ENCODE data around the gene SNX10. TPM values are rescaled to one million over a fixed set of nuclear protein-coding genes. Genes with fewer than 3 reads are reported as not detected.
"Not testable (repeated sequence)": the region's sequence is repeated elsewhere in the genome, so short reads cannot be mapped to it uniquely, and the experiment has no call there.

SNX10 gene
- total RNA-seq, 1 donor from 2014 or later = 23.6 TPM

DNA sequence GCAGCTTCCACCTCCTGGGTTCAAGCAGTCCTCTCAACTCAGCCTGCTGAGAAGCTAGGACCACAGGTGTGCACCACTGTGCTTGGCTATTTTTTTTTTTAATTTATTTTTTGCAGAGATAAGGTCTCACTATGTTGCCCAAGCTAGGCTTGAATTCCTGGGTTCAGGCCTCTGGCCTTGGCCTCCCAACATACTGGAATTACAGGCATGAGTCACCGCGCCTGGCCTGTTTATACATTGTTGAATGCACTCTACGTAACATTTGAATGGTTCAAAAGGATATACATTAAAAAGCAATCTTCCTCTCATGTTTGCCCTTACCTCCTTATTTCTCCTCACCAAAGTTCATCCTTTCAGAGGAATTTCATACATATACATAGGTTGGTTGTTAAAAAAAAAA lies 7.2 kb upstream of the SNX10 start:
- Histone ChIP-seq H3K36me3 (ENCODE audit: control insufficient read depth, insufficient read depth, low read length) (no peaks in the 10 kb centered on the region), H3K4me3 (ENCODE audit: low read depth, low read length) (no peak overlapping the region), H3K27me3 (ENCODE audit: control insufficient read depth, insufficient read depth, low read length) (no peaks in the 10 kb centered on the region)
- no peak for DNase-seq (ENCODE audit: low read depth)
- TF ChIP-seq, protein P1, sequence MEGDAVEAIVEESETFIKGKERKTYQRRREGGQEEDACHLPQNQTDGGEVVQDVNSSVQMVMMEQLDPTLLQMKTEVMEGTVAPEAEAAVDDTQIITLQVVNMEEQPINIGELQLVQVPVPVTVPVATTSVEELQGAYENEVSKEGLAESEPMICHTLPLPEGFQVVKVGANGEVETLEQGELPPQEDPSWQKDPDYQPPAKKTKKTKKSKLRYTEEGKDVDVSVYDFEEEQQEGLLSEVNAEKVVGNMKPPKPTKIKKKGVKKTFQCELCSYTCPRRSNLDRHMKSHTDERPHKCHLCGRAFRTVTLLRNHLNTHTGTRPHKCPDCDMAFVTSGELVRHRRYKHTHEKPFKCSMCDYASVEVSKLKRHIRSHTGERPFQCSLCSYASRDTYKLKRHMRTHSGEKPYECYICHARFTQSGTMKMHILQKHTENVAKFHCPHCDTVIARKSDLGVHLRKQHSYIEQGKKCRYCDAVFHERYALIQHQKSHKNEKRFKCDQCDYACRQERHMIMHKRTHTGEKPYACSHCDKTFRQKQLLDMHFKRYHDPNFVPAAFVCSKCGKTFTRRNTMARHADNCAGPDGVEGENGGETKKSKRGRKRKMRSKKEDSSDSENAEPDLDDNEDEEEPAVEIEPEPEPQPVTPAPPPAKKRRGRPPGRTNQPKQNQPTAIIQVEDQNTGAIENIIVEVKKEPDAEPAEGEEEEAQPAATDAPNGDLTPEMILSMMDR (IDR thresholded peaks at IDR 0.05; ENCODE audit: insufficient read depth, low read length, poor library complexity, severe bottlenecking) = no peak

DNA sequence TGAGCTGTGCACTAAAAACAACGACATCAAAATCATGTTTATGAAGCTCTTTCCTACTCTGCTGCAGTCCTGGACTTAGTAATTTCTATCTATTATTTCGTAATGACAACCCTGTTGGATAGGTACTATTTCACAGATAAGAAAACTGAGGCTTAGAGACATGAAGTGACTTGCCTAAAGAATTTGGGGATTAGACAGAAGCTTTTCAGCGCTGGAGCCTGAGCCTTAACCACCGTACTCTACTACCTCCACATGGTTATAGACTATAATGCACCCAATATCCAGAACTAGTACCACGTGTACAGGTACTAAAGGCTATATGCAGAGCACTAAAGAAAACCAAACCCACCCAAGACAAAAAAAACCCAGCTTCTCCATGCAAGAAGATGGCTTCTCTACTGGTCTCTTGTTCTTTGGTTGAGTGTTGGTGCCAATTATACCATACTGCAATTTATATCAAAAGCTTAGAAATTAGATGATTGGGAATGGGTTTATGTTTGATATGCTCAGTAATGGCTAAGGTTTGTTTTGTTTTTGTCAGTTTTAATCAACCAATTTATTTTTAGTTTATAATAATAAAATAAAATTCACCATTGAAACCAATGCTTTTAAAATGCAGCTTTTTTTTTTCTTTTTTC lies 6.5 kb upstream of the SNX10 start:
- Histone ChIP-seq H3K4me3 (ENCODE audit: low read depth, low read length) (no peak overlapping the region), H3K36me3 (ENCODE audit: control insufficient read depth, insufficient read depth, low read length) (no peaks in the 10 kb centered on the region), H3K27me3 (ENCODE audit: control insufficient read depth, insufficient read depth, low read length) (no peaks in the 10 kb centered on the region)
- DNase-seq (ENCODE audit: low read depth) = no peak
- TF ChIP-seq, protein P1 (IDR thresholded peaks at IDR 0.05; ENCODE audit: insufficient read depth, low read length, poor library complexity, severe bottlenecking) = no peak

DNA sequence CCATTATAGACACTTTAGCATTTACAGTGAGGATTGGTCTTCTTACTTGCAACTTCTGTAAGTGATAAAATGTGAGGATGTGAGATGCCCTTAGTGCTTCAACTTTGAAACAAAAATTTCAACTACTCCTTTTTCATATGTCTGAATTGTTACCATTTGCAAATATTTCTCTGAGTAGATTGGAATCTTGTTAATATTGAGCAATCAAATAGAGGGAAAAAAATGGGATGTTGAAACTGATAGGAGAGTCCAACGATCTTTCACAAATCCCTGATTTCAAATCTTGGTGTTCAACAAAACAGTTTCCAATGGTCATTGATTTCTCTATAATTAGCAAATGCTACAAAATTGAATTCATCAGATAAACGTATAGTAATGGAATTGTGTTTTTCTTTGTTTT lies 5.5 kb upstream of the SNX10 start:
- DNase-seq (ENCODE audit: low read depth) = no peak
- H3K4me3 ChIP-seq (ENCODE audit: low read depth, low read length) = no peak overlapping the region
- no peaks in the 10 kb centered on the region for H3K36me3 ChIP-seq (ENCODE audit: control insufficient read depth, insufficient read depth, low read length)
- no peaks in the 10 kb centered on the region for H3K27me3 ChIP-seq (ENCODE audit: control insufficient read depth, insufficient read depth, low read length)
- TF ChIP-seq, protein P1 (IDR thresholded peaks at IDR 0.05; ENCODE audit: insufficient read depth, low read length, poor library complexity, severe bottlenecking) = no peak

DNA sequence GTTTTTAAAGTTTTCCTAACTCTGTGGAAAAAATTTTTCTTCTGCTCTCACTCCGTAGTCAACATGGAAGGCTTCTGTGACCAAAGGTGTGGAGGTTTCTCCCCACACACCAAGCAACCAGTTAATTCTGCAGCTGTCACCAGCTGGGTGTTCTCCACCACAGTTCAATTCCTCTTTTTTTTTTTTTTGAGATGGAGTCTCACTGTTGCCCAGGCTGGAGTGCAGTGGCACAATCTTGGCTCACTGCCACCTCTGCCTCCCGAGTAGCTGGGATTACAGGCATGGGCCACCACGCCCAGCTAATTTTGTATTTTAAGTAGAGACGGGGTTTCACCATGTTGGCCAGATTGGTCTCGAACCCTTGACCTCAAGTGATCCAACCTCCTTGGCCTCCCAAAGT lies 3.5 kb upstream of the SNX10 start:
- H3K4me3 ChIP-seq (ENCODE audit: low read depth, low read length); DNase-seq (ENCODE audit: low read depth); H3K36me3 ChIP-seq (ENCODE audit: control insufficient read depth, insufficient read depth, low read length); H3K27me3 ChIP-seq (ENCODE audit: control insufficient read depth, insufficient read depth, low read length): not testable (repeated sequence)

DNA sequence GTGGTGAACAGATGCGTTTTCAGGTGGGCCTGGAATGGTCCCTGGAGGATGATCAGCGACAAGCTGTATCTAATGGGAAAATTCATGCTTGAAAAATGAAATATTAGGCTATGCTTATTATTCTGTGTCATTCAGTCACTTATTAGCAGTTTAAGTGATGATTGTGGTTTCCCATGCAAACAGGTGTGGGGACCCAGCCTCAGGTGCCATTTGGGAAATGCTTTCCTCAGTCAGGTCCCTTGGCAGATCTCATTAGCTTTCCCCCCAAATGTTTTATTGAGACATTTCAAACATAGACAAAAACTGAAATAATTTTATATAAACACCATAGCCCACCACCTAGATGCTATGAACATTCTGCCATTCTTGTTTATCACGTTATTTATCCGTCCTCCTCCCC lies 411 bp upstream of the SNX10 start:
- Histone ChIP-seq H3K4me3 (ENCODE audit: low read depth, low read length) (peak overlapping the region; percentile 62), H3K36me3 (ENCODE audit: control insufficient read depth, insufficient read depth, low read length) (no peaks in the 10 kb centered on the region)

DNA sequence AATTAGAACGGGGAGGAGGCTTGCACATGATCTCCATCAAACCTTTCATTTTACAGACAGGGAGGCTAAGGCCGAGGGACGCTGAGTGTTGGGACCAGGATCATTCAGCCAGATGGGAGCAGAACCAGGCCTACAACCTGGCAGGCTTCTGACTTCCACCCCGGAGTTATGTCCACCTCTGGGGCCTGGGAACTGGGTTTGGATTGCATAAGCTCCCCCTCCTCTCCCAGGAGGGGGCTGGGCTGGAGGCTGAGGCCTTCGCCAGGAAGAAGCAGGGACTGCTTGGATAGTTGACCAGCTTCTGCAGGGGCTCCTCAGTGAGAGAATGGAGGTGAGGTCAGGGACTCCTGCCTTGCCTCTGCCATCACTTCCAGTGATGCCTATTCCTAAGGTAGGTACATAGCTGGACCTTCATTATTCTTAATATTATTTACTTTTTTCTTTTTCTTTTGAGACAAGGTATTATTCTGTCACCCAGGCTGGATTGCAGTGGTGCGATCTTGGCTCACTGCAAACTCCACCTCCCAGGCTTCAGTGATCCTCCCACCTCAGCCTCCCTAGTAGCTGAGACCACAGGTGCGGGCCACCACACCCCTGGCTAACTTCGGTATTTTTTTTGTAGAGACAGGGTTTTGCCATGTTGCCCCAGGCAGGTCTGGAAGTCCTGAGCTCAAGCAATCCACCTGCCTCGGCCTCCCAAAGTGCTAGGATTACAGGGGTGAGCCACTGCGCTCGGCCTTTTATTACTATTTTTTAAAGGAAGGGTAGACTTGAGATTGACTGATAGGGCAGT lies 1.3 kb downstream of the SNX10 start:
- no peak for DNase-seq (ENCODE audit: low read depth)
- Histone ChIP-seq H3K4me3 (ENCODE audit: low read depth, low read length) (peak overlapping the region; percentile 62), H3K36me3 (ENCODE audit: control insufficient read depth, insufficient read depth, low read length) (no peaks in the 10 kb centered on the region), H3K27me3 (ENCODE audit: control insufficient read depth, insufficient read depth, low read length) (no peaks in the 10 kb centered on the region)
- TF ChIP-seq, protein P1 (IDR thresholded peaks at IDR 0.05; ENCODE audit: insufficient read depth, low read length, poor library complexity, severe bottlenecking) = no peak

More for the DNA sequence above, 411 bp upstream of the SNX10 start:
- no peaks in the 10 kb centered on the region for H3K27me3 ChIP-seq (ENCODE audit: control insufficient read depth, insufficient read depth, low read length)
- DNase-seq (ENCODE audit: low read depth) = no peak
- TF ChIP-seq, protein P1 (IDR thresholded peaks at IDR 0.05; ENCODE audit: insufficient read depth, low read length, poor library complexity, severe bottlenecking) = no peak
